ENCODE data around the gene CD6.
"Not testable (repeated sequence)": the region's sequence is repeated elsewhere in the genome, so short reads cannot be mapped to it uniquely, and the experiment has no call there.

The CD6 gene

GRCh38 chr11:60954421-60954820 is 17.1 kb upstream of the CD6 start:
- no peak for DNase-seq

GRCh38 chr11:60955571-60955970 is 15.9 kb upstream of the CD6 start:
- DNase-seq = no peak

GRCh38 chr11:60957188-60957587 is 14.3 kb upstream of the CD6 start:
- DNase-seq = no peak

- DNase-seq = no peak
Observed at GRCh38 chr11:60959431-60959830, 12.0 kb upstream of the CD6 start.

GRCh38 chr11:60960405-60960804 is 11.1 kb upstream of the CD6 start:
- DNase-seq = no peak

- DNase-seq = no peak
Observed at GRCh38 chr11:60964801-60965200, 6.7 kb upstream of the CD6 start.

GRCh38 chr11:60966890-60967289 is 4.6 kb upstream of the CD6 start:
- DNase-seq = no peak

- no peak for DNase-seq
Observed at GRCh38 chr11:60968223-60968622, 3.3 kb upstream of the CD6 start.

GRCh38 chr11:60970369-60970774 is 1.1 kb upstream of the CD6 start:
- peak; percentile 85 for DNase-seq

- no peak for DNase-seq
Observed at GRCh38 chr11:60970890-60971289, 590 bp upstream of the CD6 start.

GRCh38 chr11:60972182-60973030 is 926 bp downstream of the CD6 start:
- DNase-seq = peak; percentile 46

- no peak for DNase-seq
Observed at GRCh38 chr11:60973699-60974098, 2.2 kb downstream of the CD6 start.

- DNase-seq = not testable (repeated sequence)
Observed at GRCh38 chr11:60974316-60974715, 2.8 kb downstream of the CD6 start.

- no peak for DNase-seq
Observed at GRCh38 chr11:60974726-60975125, 3.2 kb downstream of the CD6 start.

GRCh38 chr11:60977224-60977623 is 5.7 kb downstream of the CD6 start:
- no peak for DNase-seq

GRCh38 chr11:60977836-60978235 is 6.4 kb downstream of the CD6 start:
- DNase-seq = no peak

GRCh38 chr11:60978546-60979380 is 7.3 kb downstream of the CD6 start:
- peak; percentile 58 for DNase-seq

GRCh38 chr11:60981515-60981914 is 10.0 kb downstream of the CD6 start:
- no peak for DNase-seq

- DNase-seq = no peak
Observed at GRCh38 chr11:60982184-60982583, 10.7 kb downstream of the CD6 start.

GRCh38 chr11:60984149-60984548 is 12.7 kb downstream of the CD6 start:
- DNase-seq = no peak

- no peak for DNase-seq
Observed at GRCh38 chr11:60984636-60985035, 13.2 kb downstream of the CD6 start.

GRCh38 chr11:60985501-60985900 is 14.0 kb downstream of the CD6 start:
- no peak for DNase-seq

- peak; percentile 89 for DNase-seq
Observed at GRCh38 chr11:60985991-60986915, 14.8 kb downstream of the CD6 start.

All from activated naive CD4-positive, alpha-beta T cell treated with anti-CD3 and anti-CD28 coated beads, Interleukin-2, amount 50 U/mL, for 16 hours (primary cell).